SU-DHL-6 (cell line): ENCODE results near the gene PDE4B.

Experiments used
- EZH2phosphoT487 ChIP-seq: fragments of 200-600 bp; sonication (generic), shearing (Covaris generic); conservative IDR thresholded peaks from 2 replicates; pipeline ENCODE4 v1.6.1; 2018; ENCODE audit warnings: mild to moderate bottlenecking, antibody characterized with exemption, low read length, moderate library complexity, mixed read lengths
- TF ChIP-seq, protein P1 (sequence below): fragments of 200-600 bp; sonication (generic); IDR thresholded peaks from one replicate; pipeline ENCODE4 v1.5.1; 2017; ENCODE audit warnings: antibody characterized with exemption, mild to moderate bottlenecking, low read length, moderate library complexity; ENCODE audit not compliant: insufficient read depth, poor library complexity, severe bottlenecking

DNA sequence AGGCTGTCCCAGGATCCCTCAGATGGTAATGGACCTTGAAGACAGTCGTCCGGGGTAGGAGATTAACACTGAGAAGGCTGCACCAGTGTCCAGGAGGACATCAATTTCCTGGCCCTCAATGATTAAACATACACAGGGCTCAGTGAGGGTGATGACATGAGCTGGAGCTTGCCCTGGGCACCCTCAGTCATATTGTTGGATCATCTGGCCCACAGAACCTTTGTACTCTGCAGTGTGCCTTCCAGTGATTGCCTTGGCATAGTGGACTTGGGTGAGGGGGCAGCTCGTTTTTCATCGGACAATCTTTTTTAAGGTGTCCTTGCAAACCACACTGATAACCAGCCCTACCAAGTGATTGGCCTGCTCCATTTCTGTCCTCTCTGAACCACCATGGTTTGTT is 630.1 kb downstream of the PDE4B start:
- TF ChIP-seq, protein P1, sequence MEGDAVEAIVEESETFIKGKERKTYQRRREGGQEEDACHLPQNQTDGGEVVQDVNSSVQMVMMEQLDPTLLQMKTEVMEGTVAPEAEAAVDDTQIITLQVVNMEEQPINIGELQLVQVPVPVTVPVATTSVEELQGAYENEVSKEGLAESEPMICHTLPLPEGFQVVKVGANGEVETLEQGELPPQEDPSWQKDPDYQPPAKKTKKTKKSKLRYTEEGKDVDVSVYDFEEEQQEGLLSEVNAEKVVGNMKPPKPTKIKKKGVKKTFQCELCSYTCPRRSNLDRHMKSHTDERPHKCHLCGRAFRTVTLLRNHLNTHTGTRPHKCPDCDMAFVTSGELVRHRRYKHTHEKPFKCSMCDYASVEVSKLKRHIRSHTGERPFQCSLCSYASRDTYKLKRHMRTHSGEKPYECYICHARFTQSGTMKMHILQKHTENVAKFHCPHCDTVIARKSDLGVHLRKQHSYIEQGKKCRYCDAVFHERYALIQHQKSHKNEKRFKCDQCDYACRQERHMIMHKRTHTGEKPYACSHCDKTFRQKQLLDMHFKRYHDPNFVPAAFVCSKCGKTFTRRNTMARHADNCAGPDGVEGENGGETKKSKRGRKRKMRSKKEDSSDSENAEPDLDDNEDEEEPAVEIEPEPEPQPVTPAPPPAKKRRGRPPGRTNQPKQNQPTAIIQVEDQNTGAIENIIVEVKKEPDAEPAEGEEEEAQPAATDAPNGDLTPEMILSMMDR: no peak
- TF ChIP-seq EZH2phosphoT487: no peak
